ENCODE measurements around the gene FCRL5. TPM values are rescaled to one million over a fixed set of nuclear protein-coding genes. Genes with fewer than 3 reads are reported as not detected.

FCRL5 gene
- polyA plus RNA-seq, 2 of the 4 experiments (the other 2 are of a cell fraction), result not detected

DNA sequence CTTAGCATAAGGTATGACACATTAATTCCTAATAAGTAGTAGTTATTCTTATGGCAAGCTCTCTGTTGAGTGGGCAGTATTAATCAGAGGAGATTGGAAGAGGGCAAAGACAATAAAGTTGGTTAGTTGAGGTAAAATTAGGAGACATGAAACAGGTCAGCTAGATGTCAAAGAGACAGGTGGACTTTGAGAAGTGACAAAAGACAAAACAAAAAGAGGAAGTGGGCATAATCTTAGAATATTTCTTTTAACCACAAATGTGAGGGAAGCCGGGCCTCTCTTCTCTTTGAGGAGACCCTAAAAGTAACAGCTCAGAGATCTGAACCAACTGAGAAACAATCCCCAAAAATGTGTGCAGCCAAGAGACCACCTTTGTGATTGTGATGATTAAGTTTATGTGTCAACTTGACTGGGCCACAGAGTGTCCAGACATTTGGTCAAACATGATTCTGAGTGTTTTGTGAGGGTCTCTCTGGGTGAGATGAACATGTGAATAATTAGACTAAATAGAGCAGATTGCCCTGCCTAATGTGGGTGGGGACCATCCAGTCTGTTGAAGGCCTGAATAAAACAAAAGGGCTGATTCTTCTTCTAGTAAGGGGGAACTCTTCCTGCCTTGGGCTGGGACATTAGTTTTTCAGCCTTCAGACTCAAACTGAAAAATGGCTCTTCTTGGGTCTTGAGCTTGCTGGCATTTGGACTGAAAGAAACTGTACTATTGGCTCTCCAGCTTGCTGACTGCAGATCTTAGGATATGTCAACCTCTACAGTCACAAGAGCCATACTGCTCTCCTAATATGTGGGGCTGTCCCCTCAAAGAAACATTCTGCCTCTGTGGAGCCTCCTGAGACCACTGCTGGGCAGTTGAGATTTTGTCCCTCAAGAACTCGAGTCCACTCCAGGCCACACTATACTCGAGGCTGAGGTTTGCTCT is 40.0 kb downstream of the FCRL5 start (continued):
- TF ChIP-seq SREBF2 (IDR thresholded peaks at IDR 0.05), result no peak

DNA sequence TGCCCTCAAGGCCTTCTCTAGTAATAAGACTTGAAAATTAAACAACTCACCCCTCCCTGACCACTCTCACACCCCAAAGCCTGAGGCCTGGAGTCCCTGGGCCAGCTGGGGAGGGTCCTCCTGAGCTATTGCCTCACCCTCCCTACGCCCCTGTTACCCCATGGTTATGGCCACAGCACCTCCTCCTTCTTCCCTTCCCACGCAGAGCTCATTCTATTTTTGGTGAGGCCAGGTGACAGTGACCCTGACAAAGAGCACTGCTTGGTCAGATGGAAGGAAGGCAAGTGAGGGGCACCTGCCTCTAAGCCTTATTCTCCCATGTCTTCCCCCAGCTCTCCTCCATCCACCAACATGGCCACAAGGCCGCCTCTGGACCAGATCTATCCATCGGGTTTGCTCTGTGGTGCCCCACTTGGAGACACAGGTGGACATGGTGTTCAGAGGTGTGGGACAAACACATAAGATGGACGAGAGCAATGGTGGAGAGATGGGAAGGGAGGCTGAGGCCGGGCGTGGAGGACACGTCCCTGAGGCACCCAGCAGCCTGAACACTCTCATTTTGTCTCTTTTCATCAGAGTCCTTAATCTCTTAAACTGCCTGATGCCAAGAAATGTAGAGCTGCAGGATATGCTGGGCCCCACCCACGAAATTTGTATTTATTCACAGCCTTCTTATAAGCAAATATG is 42.6 kb downstream of the FCRL5 start:
- 18% methylated on average over 9 of the region's 9 CpGs for WGBS (ENCODE audit: missing lambda C conversion rate)
- FAIRE-seq, result no peak
- no peaks in the 10 kb centered on the region for H3K4me1 ChIP-seq
- ChIA-PET CTCF (interaction anchor here (0.8 to 2.6 kb wide), 3 partner anchors 7 to 71 kb away, joined by 3 to 8 read pairs (median 3); no protein-coding TSS in a partner anchor), POLR2A (no interaction called here)
- ATAC-seq, result no peak
- no peak overlapping the region for H3K4me3 ChIP-seq
- TF ChIP-seq FOSL2 (IDR thresholded peaks at IDR 0.05) (no peak), FOSL2 (CRISPR knock-in tag; IDR thresholded peaks at IDR 0.05) (no peak), GATA3 (IDR thresholded peaks at IDR 0.05; ENCODE audit: borderline replicate concordance) (no peak), NR3C1 (IDR thresholded peaks at IDR 0.05) (no peak)
- TF ChIP-seq, protein P1, sequence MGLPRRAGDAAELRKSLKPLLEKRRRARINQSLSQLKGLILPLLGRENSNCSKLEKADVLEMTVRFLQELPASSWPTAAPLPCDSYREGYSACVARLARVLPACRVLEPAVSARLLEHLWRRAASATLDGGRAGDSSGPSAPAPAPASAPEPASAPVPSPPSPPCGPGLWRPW (IDR thresholded peaks at IDR 0.05), result no peak
- H3K27ac ChIP-seq, result no peak overlapping the region
- no peak for DNase-seq (ENCODE audit: low read depth in 1 of 2, low spot score in 1 of 2)
- no peaks in the 10 kb centered on the region for H3K9me3 ChIP-seq
- no peak overlapping the region for H3K4me2 ChIP-seq

DNA sequence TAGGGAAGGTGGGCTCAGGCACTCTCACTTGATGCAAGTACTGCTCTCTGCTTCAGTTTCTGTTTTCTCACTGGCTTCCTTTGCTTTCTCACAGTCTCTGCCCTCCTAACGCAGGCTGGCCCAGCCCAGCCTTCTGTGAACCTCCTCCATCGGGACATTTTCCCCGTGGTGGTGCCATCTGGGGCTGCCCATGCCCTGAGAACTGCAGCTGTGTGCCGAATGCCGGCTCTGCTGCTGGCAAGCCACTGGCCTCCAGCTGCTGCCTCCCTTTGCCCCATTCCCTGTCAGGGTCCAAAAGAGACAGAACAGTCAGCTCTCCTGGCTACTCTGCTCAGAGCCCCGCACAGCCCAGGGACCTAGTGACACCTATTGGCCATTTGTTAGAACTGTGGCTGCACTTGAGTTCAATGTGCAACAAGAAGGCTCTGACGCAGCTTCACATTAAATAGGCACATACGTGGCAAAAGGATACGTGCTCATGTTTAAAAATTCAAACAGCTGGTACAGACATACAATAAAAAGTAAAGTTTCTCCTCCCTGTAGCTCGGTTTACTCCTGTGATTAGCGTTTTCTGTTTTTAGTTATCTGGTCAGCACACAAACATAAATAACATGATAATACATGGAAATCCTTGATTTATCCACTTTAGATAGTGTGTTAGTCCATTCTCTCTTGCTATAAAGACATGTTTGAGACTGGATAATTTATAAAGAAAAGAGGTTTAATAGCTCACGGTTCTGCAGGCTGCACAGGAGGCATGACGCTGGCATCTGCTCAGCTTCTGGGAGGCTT is 46.6 kb downstream of the FCRL5 start:
- peak; percentile 99 to 100 for ATAC-seq
- Histone ChIP-seq H3K4me3 (no peak overlapping the region), H3K9me3 (no peaks in the 10 kb centered on the region), H3K4me1 (no peaks in the 10 kb centered on the region), H3K27ac (no peak overlapping the region), H3K4me2 (peak overlapping the region; percentile 40; the same call in 1 of the 3 replicates)
- ChIA-PET POLR2A (no interaction called here), CTCF (interaction anchor here (0.6 to 2.2 kb wide), 14 partner anchors 8 to 616 kb away, joined by 3 to 11 read pairs (median 3); no protein-coding TSS in a partner anchor)
- FAIRE-seq, result no peak
- WGBS (ENCODE audit: missing lambda C conversion rate), result 14% methylated on average over 13 of the region's 13 CpGs
- DNase-seq (ENCODE audit: low read depth in 1 of 2, low spot score in 1 of 2), result peak; percentile 57 to 67
- TF ChIP-seq, protein P2, sequence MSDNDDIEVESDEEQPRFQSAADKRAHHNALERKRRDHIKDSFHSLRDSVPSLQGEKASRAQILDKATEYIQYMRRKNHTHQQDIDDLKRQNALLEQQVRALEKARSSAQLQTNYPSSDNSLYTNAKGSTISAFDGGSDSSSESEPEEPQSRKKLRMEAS (IDR thresholded peaks at IDR 0.05), result no peak
- TF ChIP-seq ZNF302 (CRISPR knock-in tag; IDR thresholded peaks at IDR 0.05) (no peak), POLR2AphosphoS2 (conservative IDR thresholded peaks at IDR 0.05; ENCODE audit: low read length) (no peak), SMC3 (IDR thresholded peaks at IDR 0.05) (peak; percentile 24; the same call in 1 of the 3 replicates), ESRRA (IDR thresholded peaks at IDR 0.05; ENCODE audit: borderline replicate concordance, low read length) (no peak), CBX8 (IDR thresholded peaks at IDR 0.05) (no peak), MYC (IDR thresholded peaks at IDR 0.05; ENCODE audit: borderline replicate concordance, low read length) (no peak), RFX5 (IDR thresholded peaks at IDR 0.05) (no peak), RNF2 (IDR thresholded peaks at IDR 0.05; ENCODE audit: borderline replicate concordance, low read depth) (no peak), CBX2 (IDR thresholded peaks at IDR 0.05; ENCODE audit: borderline replicate concordance, low read depth) (no peak), MAFK (IDR thresholded peaks at IDR 0.05; ENCODE audit: partially characterized antibody) (no peak), TFCP2L1 (CRISPR knock-in tag; IDR thresholded peaks at IDR 0.05) (no peak), RAD21 (conservative IDR thresholded peaks at IDR 0.05 in 1 of 2, IDR thresholded peaks at IDR 0.05 in 1 of 2) (peak; percentile 55 to 62), ZSCAN20 (CRISPR knock-in tag; IDR thresholded peaks at IDR 0.05) (no peak), FOXS1 (CRISPR knock-in tag; IDR thresholded peaks at IDR 0.05) (no peak), NPAS2 (CRISPR knock-in tag; IDR thresholded peaks at IDR 0.05; ENCODE audit: borderline replicate concordance) (no peak)
- TF ChIP-seq, protein P3, sequence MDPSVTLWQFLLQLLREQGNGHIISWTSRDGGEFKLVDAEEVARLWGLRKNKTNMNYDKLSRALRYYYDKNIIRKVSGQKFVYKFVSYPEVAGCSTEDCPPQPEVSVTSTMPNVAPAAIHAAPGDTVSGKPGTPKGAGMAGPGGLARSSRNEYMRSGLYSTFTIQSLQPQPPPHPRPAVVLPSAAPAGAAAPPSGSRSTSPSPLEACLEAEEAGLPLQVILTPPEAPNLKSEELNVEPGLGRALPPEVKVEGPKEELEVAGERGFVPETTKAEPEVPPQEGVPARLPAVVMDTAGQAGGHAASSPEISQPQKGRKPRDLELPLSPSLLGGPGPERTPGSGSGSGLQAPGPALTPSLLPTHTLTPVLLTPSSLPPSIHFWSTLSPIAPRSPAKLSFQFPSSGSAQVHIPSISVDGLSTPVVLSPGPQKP (IDR thresholded peaks at IDR 0.05; ENCODE audit: low read depth, low read length), result no peak
- TF ChIP-seq, protein P4, sequence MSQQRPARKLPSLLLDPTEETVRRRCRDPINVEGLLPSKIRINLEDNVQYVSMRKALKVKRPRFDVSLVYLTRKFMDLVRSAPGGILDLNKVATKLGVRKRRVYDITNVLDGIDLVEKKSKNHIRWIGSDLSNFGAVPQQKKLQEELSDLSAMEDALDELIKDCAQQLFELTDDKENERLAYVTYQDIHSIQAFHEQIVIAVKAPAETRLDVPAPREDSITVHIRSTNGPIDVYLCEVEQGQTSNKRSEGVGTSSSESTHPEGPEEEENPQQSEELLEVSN (IDR thresholded peaks at IDR 0.05; ENCODE audit: borderline replicate concordance, low read depth), result no peak
- TF ChIP-seq, protein P5, sequence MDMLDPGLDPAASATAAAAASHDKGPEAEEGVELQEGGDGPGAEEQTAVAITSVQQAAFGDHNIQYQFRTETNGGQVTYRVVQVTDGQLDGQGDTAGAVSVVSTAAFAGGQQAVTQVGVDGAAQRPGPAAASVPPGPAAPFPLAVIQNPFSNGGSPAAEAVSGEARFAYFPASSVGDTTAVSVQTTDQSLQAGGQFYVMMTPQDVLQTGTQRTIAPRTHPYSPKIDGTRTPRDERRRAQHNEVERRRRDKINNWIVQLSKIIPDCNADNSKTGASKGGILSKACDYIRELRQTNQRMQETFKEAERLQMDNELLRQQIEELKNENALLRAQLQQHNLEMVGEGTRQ (IDR thresholded peaks at IDR 0.05), result no peak
- TF ChIP-seq, protein P6, sequence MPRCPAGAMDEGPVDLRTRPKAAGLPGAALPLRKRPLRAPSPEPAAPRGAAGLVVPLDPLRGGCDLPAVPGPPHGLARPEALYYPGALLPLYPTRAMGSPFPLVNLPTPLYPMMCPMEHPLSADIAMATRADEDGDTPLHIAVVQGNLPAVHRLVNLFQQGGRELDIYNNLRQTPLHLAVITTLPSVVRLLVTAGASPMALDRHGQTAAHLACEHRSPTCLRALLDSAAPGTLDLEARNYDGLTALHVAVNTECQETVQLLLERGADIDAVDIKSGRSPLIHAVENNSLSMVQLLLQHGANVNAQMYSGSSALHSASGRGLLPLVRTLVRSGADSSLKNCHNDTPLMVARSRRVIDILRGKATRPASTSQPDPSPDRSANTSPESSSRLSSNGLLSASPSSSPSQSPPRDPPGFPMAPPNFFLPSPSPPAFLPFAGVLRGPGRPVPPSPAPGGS (IDR thresholded peaks at IDR 0.05), result no peak
